Gastrocnemius medialis (tissue), 4 donors: ENCODE results near the gene FCMR. TPM values are rescaled to one million over a fixed set of nuclear protein-coding genes. Genes with fewer than 3 reads are reported as not detected.

Source experiments
- ATAC-seq, 2 donors: fragments of 150-250 bp; one replicate each; pipeline ENCODE4 v1.9.1; 2016
- DNase-seq, 2 donors: peaks; one replicate each; pipeline ENCODE4 v3.0.0-alpha.2; 2019
- H3K27ac ChIP-seq, 4 donors: fragments of 200-600 bp; sonication (generic); 1 replicate in 1 of 4; 2 replicates in 3 of 4; pipeline ENCODE4 v1.5.1; 2016 to 2018; ENCODE audit warnings: mild to moderate bottlenecking in 2 of 4, moderate library complexity in 1 of 4
- H3K27me3 ChIP-seq, 3 donors: fragments of 200-600 bp; sonication (generic) in 2 of 3; 1 replicate in 1 of 3; 2 replicates in 2 of 3; pipeline versions ENCODE4 v1.5.1 to v1.6.0; 2016 to 2019; ENCODE audit warnings: mild to moderate bottlenecking in 1 of 3, moderate library complexity in 1 of 3
- H3K36me3 ChIP-seq, 2 donors: fragments of 200-600 bp; sonication (generic) in 1 of 2; one replicate each; pipeline ENCODE4 v1.5.1; 2017 to 2018
- H3K4me1 ChIP-seq, 2 donors: fragments of 200-600 bp; sonication (generic) in 1 of 2; one replicate each; pipeline ENCODE4 v1.5.1; 2016 to 2017; ENCODE audit warnings: mild to moderate bottlenecking in 2 of 2
- H3K4me3 ChIP-seq, 4 donors: fragments of 200-600 bp; sonication (generic) in 3 of 4; 1 replicate in 1 of 4; 2 replicates in 3 of 4; pipeline ENCODE4 v1.5.1; 2016 to 2019; ENCODE audit warnings: mild to moderate bottlenecking in 2 of 4
- H3K9me3 ChIP-seq, 3 donors: fragments of 200-600 bp; sonication (generic) in 2 of 3; 1 replicate in 1 of 3; 2 replicates in 2 of 3; pipeline ENCODE4 v1.5.1; 2016 to 2019
- CTCF ChIP-seq, 5 experiments: fragments of 450-650 bp in 3 of 5; fragments of 200-600 bp in 2 of 5; sonication (generic) in 2 of 5; IDR thresholded peaks in 4 of 5; conservative IDR thresholded peaks in 1 of 5; 1 replicate in 4 of 5; 2 replicates in 1 of 5; pipeline ENCODE4 v1.5.1; 2016 to 2019; ENCODE audit warnings: antibody characterized with exemption in 5 of 5, mild to moderate bottlenecking in 3 of 5, moderate library complexity in 3 of 5
- POLR2A ChIP-seq, 2 donors: fragments of 450-650 bp; IDR thresholded peaks; one replicate each; pipeline ENCODE4 v1.6.1; 2017; ENCODE audit warnings: antibody characterized with exemption in 2 of 2, mild to moderate bottlenecking in 2 of 2, moderate library complexity in 2 of 2
- in situ Hi-C, 4 donors: fragments of 200-750 bp; cut with MboI; loops; one replicate each; pipeline versions ENCODE4 v1.15.0 to v1.8.0; 2017; ENCODE audit warnings: low sequenced_read_pairs in 4 of 4
- intact Hi-C: fragments of 100-400 bp; cut with DNase I; formaldehyde crosslinking; loops from one replicate; pipeline ENCODE4 v1.15.1; 2023; ENCODE audit warnings: low total_unique reads
- total RNA-seq, 4 donors: library from RNA; depleted of rRNA; stranded (reverse); fragments of >200 nt; gene quantifications; one replicate each; pipeline versions ENCODE4 v1.1.0 to v1.2.3, GENCODE V29; 2016

The FCMR gene
- total RNA-seq, 4 donors from 2014 or later = 2.1 to 10.2 (median 4.7) TPM

GRCh38 chr1:206951318-206952100 lies 29.8 kb upstream of the FCMR start:
- no peak for ATAC-seq
- no peak overlapping the region for H3K4me3 ChIP-seq
- H3K4me1 ChIP-seq = no peaks in the 10 kb centered on the region
- no peaks in the 10 kb centered on the region for H3K36me3 ChIP-seq
- no peak for TF ChIP-seq CTCF (IDR thresholded peaks at IDR 0.05 in 4 of 5, conservative IDR thresholded peaks at IDR 0.05 in 1 of 5)
- TF ChIP-seq POLR2A (IDR thresholded peaks at IDR 0.05) = no peak
- in situ Hi-C loops (no loop called here), intact Hi-C loops (no loop called here)
- no peak overlapping the region for H3K27ac ChIP-seq
- H3K27me3 ChIP-seq = peaks cover 0 to 2% (median 0%) of the 10 kb centered on the region in 3 donors
- H3K9me3 ChIP-seq = no peaks in the 10 kb centered on the region
- no peak for DNase-seq

GRCh38 chr1:206949641-206950040 lies 27.9 kb upstream of the FCMR start:
- DNase-seq = no peak
- in situ Hi-C loops = no loop called here
- no peak overlapping the region for H3K27ac ChIP-seq
- TF ChIP-seq POLR2A (IDR thresholded peaks at IDR 0.05) (no peak), CTCF (IDR thresholded peaks at IDR 0.05 in 4 of 5, conservative IDR thresholded peaks at IDR 0.05 in 1 of 5) (no peak)
- intact Hi-C loops = no loop called here
- H3K4me1 ChIP-seq = no peaks in the 10 kb centered on the region
- no peaks in the 10 kb centered on the region for H3K9me3 ChIP-seq
- H3K27me3 ChIP-seq = peaks cover 0 to 2% (median 0%) of the 10 kb centered on the region in 3 donors
- H3K4me3 ChIP-seq = peak overlapping the region in 1 of 4 donors; percentile 13
- no peak for ATAC-seq
- H3K36me3 ChIP-seq = no peaks in the 10 kb centered on the region

- TF ChIP-seq POLR2A (IDR thresholded peaks at IDR 0.05) (no peak), CTCF (IDR thresholded peaks at IDR 0.05 in 4 of 5, conservative IDR thresholded peaks at IDR 0.05 in 1 of 5) (no peak)
- intact Hi-C loops (no loop called here), in situ Hi-C loops (no loop called here)
- no peak overlapping the region for H3K4me3 ChIP-seq
- no peaks in the 10 kb centered on the region for H3K36me3 ChIP-seq
- no peak overlapping the region for H3K27ac ChIP-seq
- ATAC-seq (no peak), DNase-seq (no peak)
- no peaks in the 10 kb centered on the region for H3K9me3 ChIP-seq
- H3K4me1 ChIP-seq = no peaks in the 10 kb centered on the region
- H3K27me3 ChIP-seq = peaks cover 0 to 2% (median 0%) of the 10 kb centered on the region in 3 donors
Observed at GRCh38 chr1:206949208-206949607, 27.5 kb upstream of the FCMR start.

GRCh38 chr1:206947255-206947654 lies 25.5 kb upstream of the FCMR start:
- H3K4me3 ChIP-seq = no peak overlapping the region
- H3K4me1 ChIP-seq = no peaks in the 10 kb centered on the region
- no peaks in the 10 kb centered on the region for H3K36me3 ChIP-seq
- in situ Hi-C loops (no loop called here), intact Hi-C loops (no loop called here)
- peaks cover 0 to 2% (median 0%) of the 10 kb centered on the region in 3 donors for H3K27me3 ChIP-seq
- H3K9me3 ChIP-seq = no peaks in the 10 kb centered on the region
- no peak overlapping the region for H3K27ac ChIP-seq
- ATAC-seq (no peak), DNase-seq (no peak)
- TF ChIP-seq POLR2A (IDR thresholded peaks at IDR 0.05) (no peak), CTCF (IDR thresholded peaks at IDR 0.05 in 4 of 5, conservative IDR thresholded peaks at IDR 0.05 in 1 of 5) (no peak)
